ENCODE data around the gene PTPRN2.
"Not testable (repeated sequence)": the region's sequence is repeated elsewhere in the genome, so short reads cannot be mapped to it uniquely, and the experiment has no call there.

PTPRN2 gene

DNA sequence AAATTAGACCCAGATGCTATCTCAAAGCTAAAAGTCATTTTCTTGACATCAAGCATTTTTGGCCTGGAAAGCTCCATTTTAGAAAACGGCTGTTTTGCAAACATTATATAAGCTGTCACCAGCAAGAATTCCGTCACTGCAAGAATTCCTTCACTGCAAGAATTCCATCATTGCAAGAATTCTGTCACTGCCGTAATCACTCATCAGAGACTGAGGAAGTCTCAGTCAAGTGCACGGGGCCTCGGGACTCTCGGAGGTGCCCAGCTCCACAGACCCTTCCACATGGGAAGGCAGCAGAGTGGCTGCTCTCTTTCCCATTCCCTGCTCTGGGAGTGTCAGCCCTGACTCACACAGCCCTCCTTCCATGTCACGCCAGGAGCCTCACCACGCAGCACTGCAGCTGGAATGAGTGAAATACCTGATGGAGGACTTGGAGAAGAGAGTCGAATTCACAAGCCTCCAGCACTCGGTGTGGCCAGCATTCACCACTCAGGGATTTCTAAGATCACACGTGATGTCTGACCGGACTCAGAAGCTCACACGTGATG is 168.3 kb downstream of the PTPRN2 start:
- no peak for DNase-seq (ENCODE audit: low read depth)

GRCh38 chr7:158418395-158418794 is 169.2 kb downstream of the PTPRN2 start:
- not testable (repeated sequence) for DNase-seq (ENCODE audit: low read depth)

- DNase-seq (ENCODE audit: low read depth) = no peak
Observed at GRCh38 chr7:158416283-158416933, 171.2 kb downstream of the PTPRN2 start.

DNA sequence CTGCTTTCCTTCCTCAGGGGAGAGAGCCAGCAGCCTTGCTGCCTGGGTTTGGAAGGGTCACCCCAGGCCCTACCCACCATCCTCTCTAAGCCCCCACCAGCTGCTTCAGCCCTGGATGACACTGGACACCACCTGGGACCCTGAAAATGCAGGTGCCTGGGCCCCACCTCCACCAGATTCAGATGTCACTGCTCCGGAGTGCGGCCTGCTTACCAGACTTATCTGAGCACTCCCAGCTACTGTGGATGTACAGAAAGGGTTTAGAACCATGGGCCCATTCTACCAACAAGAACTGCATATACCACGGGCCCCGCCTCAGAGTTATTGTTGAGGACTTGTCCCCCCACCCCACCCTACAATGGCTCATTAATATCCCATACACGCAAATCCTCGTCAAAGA is 172.3 kb downstream of the PTPRN2 start:
- no peak for DNase-seq (ENCODE audit: low read depth)

DNA sequence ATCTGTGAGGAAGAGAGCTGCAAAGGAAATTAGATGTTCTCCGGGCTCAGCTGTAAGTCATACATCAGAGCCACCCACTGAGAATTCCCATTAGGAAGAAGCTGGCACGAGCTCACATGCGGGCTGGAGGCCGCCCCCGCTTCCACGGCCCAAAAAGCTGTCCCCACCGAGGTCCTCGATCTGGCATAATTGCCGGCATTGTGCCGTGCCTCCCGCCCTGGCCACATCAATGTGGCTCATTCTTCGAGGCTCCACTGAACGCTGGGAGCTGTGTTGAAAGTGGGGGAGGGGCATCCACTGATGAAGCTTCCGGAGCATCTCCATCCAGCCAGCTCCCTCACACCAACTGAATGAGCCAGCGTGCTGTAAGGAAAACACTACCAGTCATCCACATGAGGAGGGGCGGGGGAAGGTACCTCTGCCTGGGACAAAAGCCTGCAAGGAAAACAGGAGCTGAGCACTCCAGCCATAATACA is 173.1 kb downstream of the PTPRN2 start:
- DNase-seq (ENCODE audit: low read depth) = peak; percentile 7

DNA sequence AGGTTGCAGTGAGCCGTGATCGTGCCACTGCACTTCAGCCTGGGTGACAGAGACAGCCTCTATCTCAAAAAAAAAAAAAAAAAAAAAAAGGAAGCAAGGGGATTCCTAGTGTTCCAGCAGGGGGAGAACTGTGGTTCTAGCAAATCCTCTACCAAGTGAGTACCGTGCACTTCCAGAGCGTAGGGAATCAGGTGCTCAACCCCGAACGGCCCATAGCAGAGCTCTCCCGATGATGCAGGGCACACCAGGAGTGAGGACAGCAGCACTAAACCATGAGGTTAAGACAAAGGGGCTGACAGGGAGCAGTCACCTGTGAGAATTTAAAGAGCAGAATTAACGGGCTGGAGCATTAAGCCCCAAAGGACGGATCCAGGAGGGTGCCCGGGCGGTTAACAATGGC is 173.6 kb downstream of the PTPRN2 start:
- DNase-seq (ENCODE audit: low read depth) = no peak

DNA sequence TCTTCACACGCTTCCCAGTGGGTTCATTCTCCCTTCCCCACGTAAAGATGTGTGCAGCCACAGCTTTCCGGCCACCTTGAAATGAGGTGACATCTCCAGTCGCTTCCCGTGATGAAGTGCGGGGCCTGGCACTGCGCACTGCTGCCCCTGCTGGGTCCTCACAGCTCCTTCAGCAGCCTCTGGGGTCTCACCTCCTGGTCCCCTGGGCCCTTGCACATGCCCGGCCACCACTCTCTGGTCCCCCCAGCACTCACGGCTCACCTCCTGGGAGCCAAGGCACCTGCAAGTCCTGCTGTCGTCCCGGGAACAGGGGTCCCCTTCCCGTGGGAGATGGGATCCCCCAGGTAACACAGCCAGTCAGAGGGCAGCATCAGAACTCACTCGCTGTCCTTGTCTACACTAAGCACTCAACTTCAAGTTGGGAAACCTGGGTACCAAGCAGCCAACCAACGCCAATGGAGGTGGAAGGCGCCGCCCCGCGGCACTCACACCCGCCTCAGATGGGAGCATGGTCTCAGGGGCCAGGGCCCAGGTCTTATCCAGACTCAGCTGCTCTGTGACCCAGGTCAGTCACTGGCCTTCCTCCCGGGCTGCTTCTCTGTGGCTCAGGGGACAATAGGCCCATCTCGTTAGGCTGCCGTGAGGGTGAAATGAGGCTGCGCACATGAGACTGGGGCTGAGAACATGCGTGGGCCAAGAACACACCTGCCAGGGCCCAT is 176.2 kb downstream of the PTPRN2 start:
- no peak for DNase-seq (ENCODE audit: low read depth)

DNA sequence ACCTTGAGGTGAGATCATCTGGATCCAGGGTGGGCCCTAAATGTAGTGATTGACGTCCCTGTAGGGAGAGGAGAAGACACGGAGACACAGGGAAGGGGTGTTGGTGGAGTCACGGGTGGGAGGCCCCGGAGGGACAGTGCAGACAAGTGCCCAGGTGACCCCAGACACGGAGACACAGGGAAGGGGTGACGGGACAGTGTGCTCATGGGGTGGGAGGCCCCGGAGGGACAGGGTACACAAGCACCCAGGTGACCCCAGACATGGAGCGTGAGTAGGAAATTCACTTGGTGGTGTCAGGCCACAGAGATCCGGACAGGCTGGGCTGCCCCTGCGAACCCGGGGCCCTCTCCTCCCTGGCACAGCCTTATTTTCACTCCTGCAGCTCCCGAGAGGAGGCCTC is 176.9 kb downstream of the PTPRN2 start:
- no peak for DNase-seq (ENCODE audit: low read depth)

DNA sequence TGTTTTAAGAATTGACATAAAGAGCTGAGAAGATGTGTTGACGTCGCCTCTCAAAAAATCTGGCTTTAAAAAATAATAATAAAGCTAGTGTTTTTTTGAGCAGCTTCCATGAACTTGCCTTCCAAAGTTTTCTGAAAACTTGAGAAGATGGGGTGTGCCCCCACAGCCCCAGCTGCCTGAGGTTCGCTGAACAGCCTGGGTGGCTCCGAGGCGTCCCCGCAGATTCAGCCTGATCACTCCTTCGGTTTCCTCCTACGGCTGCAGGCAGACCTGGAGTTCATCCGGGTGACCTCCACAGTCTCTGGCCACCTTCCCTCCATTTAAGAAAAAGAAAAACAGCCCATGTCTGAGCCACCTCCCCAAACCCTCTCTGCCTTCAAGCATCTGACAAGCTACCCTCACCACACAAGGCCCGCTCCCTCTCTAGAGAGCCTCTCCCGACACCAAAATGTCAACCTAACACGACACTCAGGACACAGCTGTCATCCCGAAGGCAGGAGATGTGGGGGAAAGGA is 177.8 kb downstream of the PTPRN2 start:
- no peak for DNase-seq (ENCODE audit: low read depth)

GRCh38 chr7:158409120-158409519 is 178.5 kb downstream of the PTPRN2 start:
- DNase-seq (ENCODE audit: low read depth) = no peak

DNA sequence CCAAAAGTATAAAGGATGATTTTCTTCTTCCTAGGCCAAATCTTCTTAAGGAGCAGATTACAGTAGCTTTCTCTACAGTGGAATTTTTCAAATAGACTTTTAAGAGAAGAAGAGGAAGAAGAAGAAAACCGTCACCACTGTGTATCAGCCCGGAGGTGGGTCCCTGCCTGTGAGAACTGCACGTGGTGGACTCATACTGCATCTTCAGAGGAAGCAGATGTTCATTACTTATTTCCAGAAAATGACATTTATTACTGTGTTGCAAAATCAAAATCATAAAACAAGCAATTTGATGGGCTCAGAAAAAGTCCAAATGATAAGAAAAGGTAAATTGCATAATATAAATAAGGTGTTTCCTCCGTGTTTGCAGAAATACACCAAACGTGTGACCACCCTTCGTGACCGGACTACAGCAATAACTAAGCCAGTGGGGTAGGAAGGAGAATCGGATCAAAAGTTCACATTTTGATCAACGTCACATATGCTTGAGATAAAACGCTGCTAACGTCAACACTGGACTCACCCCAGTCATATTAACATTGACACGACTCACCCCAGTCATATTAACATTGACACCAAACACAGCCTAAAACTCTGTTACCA is 179.2 kb downstream of the PTPRN2 start:
- no peak for DNase-seq (ENCODE audit: low read depth)

GRCh38 chr7:158407581-158408317 is 179.9 kb downstream of the PTPRN2 start:
- DNase-seq (ENCODE audit: low read depth) = peak; percentile 18

DNA sequence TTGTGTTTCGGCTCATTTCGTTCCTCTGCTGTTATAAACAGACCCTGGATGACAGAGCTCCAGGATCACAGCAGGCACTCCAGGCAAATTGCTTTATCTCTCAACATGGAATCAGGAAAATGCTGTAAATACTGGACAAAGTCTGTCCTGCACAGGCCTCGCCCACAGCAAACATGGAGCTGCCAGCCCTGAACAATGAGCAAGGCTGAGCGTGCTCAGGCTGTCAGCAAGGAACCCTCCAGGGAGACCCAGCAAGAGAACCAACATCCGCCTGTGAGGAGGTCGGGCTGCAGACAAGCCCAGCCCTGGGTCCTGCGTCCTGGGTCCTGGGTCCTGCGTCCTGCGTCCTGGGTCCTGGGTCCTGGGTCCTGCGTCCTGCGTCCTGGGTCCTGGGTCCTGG is 180.8 kb downstream of the PTPRN2 start:
- DNase-seq (ENCODE audit: low read depth) = no peak

DNA sequence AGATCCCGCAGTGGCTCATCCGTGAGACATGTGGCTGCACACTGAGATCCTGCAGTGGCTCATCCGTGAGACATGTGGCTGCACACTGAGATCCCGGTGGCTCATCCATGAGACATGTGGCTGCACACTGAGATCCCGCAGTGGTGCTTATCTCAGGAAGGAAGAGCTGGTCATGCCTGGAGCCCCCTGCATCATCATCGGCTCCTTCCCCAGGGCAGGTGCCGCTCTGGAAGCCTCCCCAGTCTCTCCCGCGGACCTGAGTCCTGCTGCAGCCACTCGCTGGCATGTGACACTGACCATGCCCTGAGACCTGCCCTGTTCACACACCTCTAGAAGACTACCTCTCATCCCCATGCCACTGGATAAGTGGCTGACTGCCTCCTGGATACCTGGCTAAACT is 181.3 kb downstream of the PTPRN2 start:
- no peak for DNase-seq (ENCODE audit: low read depth)

DNA sequence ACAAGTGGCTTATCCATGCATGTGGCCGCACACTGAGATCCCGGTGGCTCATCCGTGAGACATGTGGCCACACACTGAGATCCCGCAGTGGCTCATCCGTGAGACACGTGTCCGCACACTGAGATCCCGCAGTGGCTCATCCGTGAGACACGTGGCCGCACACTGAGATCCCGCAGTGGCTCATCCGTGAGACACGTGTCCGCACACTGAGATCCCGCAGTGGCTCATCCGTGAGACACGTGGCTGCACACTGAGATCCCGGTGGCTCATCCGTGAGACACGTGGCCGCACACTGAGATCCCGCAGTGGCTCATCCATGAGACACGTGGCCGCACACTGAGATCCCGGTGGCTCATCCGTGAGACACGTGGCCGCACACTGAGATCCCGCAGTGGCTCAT is 181.9 kb downstream of the PTPRN2 start:
- not testable (repeated sequence) for DNase-seq (ENCODE audit: low read depth)

GRCh38 chr7:158405324-158405723 is 182.3 kb downstream of the PTPRN2 start:
- no peak for DNase-seq (ENCODE audit: low read depth)

- DNase-seq (ENCODE audit: low read depth) = no peak
Observed at GRCh38 chr7:158404031-158404761, 183.4 kb downstream of the PTPRN2 start.

DNA sequence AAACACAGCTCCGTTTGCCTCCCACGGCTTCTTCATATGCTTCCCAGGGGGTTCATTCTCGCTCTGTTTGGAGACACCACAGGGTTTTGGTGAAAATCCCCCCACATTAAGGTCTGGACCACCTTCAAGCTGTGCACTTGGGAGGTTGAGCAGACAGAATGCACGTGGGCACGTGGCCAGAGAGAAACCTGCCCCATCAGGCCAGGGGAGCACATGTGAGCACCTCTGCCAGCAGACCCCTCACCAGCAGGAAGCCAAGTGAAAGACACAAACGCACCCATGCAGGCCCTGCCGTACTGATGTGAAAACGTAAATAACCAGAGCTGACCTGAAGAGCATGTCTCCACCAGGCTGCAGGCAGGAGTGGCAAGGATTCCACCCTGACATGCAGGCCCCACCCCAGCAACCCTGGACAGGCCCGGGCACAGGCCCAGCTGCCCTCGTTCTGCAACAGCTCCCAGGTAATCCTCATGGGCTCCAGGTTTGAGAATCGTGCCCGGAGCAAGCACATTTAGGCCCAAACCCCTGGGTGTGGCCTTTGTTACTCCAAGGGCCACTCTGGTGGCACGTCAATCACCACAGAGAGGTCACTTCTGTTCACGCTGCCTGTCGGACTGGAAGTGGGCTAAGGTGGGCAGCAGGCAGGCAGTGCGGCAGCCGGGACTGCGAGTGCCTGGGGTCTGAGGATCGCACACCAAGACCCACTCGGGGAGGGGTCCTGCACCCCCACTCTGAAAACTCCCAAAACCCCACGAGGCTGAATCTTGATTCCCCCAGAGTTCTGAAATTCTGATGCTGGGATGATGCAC is 184.4 kb downstream of the PTPRN2 start:
- DNase-seq (ENCODE audit: low read depth) = no peak

- no peak for DNase-seq (ENCODE audit: low read depth)
Observed at GRCh38 chr7:158402471-158402870, 185.2 kb downstream of the PTPRN2 start.

- DNase-seq (ENCODE audit: low read depth) = no peak
Observed at GRCh38 chr7:158401826-158402225, 185.8 kb downstream of the PTPRN2 start.

DNA sequence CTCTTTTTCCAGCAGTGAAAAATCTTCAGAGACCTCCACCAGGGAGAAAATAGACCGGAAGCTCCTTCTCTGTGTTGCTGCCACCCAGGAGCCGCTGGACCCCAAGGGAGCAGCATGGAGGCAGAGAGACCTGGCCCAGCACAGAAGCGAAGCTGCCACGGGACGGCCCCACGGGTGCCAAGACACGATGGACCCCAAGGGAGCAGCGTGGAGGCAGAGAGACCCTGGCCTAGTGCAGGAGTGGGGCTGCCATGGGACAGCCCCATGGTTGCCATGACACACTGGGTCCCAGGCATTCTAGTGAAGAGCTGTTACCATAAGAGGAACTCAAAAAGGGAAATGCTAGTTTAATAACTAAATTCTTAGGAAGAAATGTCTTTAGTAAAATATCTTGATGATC is 186.3 kb downstream of the PTPRN2 start:
- DNase-seq (ENCODE audit: low read depth) = no peak
